Suprapubic skin (tissue), 4 donors: ENCODE data around the gene ITPR2. TPM values are rescaled to one million over a fixed set of nuclear protein-coding genes. Genes with fewer than 3 reads are reported as not detected.
"Not testable (repeated sequence)": the region's sequence is repeated elsewhere in the genome, so short reads cannot be mapped to it uniquely, and the experiment has no call there.

Experiments
- DNase-seq, 2 donors: peaks; one replicate each; pipeline ENCODE4 v3.0.0-alpha.2; 2019; ENCODE audit warnings: low spot score in 2 of 2
- H3K27ac ChIP-seq: fragments of 200-600 bp; sonication (generic); one replicate; pipeline ENCODE4 v1.5.1; 2019
- H3K27me3 ChIP-seq: fragments of 200-600 bp; sonication (generic); one replicate; pipeline ENCODE4 v1.5.1; 2019
- H3K36me3 ChIP-seq: fragments of 200-600 bp; sonication (generic); one replicate; pipeline ENCODE4 v1.5.1; 2019
- H3K4me1 ChIP-seq: fragments of 200-600 bp; sonication (generic); one replicate; pipeline ENCODE4 v1.5.1; 2019
- H3K4me3 ChIP-seq: fragments of 200-600 bp; sonication (generic); one replicate; pipeline ENCODE4 v1.5.1; 2019; ENCODE audit warnings: mild to moderate bottlenecking
- H3K9me3 ChIP-seq: fragments of 200-600 bp; sonication (generic); one replicate; pipeline ENCODE4 v1.5.1; 2019
- EP300 ChIP-seq: sonication (generic); formaldehyde crosslinking; IDR thresholded peaks from one replicate; pipeline ENCODE4 v1.6.1; 2017; ENCODE audit warnings: antibody characterized with exemption
- POLR2A ChIP-seq, 2 donors: fragments of 450-650 bp; IDR thresholded peaks; one replicate each; pipeline ENCODE4 v1.6.1; 2017; ENCODE audit warnings: antibody characterized with exemption in 2 of 2, mild to moderate bottlenecking in 2 of 2, moderate library complexity in 2 of 2
- POLR2AphosphoS5 ChIP-seq, 3 donors: sonication (generic); formaldehyde crosslinking; IDR thresholded peaks; one replicate each; pipeline ENCODE4 v1.6.1; 2017; ENCODE audit warnings: antibody characterized with exemption in 3 of 3
- WGBS: methylation state at CpG from one replicate; pipeline ENCODE4 v1.1.5; 2018; 5-methylcytosine and 5-hydroxymethylcytosine counted together
- total RNA-seq, 4 donors: library from RNA; depleted of rRNA; stranded (reverse); fragments of >200 nt; gene quantifications; one replicate each; pipeline ENCODE4 v1.1.0, GENCODE V29; 2016
- TF ChIP-seq, protein P1 (sequence below), 2 donors: fragments of 200-600 bp in 1 of 2; fragments of 450-650 bp in 1 of 2; sonication (generic) in 1 of 2; IDR thresholded peaks; one replicate each; pipeline ENCODE4 v1.5.1; 2016 to 2019; ENCODE audit warnings: antibody characterized with exemption in 2 of 2, mild to moderate bottlenecking in 1 of 2, moderate library complexity in 1 of 2

ITPR2 gene
- total RNA-seq, 4 donors from 2014 or later: 59.6 to 159 (median 72.1) TPM

- DNase-seq: no peak
- Histone ChIP-seq H3K27ac (no peak overlapping the region), H3K4me1 (no peaks in the 10 kb centered on the region), H3K4me3 (no peak overlapping the region), H3K36me3 (no peaks in the 10 kb centered on the region), H3K9me3 (no peaks in the 10 kb centered on the region), H3K27me3 (no peaks in the 10 kb centered on the region)
- TF ChIP-seq EP300 (no peak), POLR2A (IDR thresholded peaks at IDR 0.05) (no peak), POLR2AphosphoS5 (IDR thresholded peaks at IDR 0.05) (no peak)
- TF ChIP-seq, protein P1, sequence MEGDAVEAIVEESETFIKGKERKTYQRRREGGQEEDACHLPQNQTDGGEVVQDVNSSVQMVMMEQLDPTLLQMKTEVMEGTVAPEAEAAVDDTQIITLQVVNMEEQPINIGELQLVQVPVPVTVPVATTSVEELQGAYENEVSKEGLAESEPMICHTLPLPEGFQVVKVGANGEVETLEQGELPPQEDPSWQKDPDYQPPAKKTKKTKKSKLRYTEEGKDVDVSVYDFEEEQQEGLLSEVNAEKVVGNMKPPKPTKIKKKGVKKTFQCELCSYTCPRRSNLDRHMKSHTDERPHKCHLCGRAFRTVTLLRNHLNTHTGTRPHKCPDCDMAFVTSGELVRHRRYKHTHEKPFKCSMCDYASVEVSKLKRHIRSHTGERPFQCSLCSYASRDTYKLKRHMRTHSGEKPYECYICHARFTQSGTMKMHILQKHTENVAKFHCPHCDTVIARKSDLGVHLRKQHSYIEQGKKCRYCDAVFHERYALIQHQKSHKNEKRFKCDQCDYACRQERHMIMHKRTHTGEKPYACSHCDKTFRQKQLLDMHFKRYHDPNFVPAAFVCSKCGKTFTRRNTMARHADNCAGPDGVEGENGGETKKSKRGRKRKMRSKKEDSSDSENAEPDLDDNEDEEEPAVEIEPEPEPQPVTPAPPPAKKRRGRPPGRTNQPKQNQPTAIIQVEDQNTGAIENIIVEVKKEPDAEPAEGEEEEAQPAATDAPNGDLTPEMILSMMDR (IDR thresholded peaks at IDR 0.05): no peak
- 95% methylated on average over 3 of the region's 3 CpGs for WGBS
Measured at GRCh38 chr12:26839512-26839911, 6.5 kb upstream of the ITPR2 start.

- peaks cover 4% of the 10 kb centered on the region for H3K4me1 ChIP-seq
- H3K27me3 ChIP-seq: no peaks in the 10 kb centered on the region
- H3K4me3 ChIP-seq: no peak overlapping the region
- DNase-seq: no peak
- H3K27ac ChIP-seq: no peak overlapping the region
- over 99% methylated on average over 10 of the region's 24 CpGs for WGBS
- H3K36me3 ChIP-seq: no peaks in the 10 kb centered on the region
- no peaks in the 10 kb centered on the region for H3K9me3 ChIP-seq
- no peak for TF ChIP-seq EP300
- TF ChIP-seq POLR2A (IDR thresholded peaks at IDR 0.05): no peak
- TF ChIP-seq POLR2AphosphoS5 (IDR thresholded peaks at IDR 0.05): no peak
- TF ChIP-seq, protein P1 (IDR thresholded peaks at IDR 0.05): no peak
Measured at GRCh38 chr12:26838888-26839416, 6.0 kb upstream of the ITPR2 start.

DNA sequence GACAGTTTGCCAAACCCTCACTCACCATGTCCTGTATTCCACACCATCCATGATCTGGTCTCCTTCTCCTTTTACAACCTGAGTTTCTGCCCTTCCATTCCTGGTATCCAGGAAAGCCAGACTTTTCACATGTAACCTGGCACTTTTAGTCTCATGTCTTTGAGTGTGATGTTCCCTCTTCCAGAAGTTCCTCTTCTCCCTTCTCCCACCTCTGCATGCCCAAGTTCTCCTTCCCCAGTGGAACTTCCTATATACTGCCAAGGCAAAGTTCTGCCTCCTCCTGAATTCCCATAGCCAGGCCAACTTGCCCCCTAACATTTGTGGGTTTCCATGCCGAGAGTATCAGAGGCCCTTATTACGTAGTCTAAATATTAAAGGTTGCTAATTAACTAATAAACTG lies 3.2 kb upstream of the ITPR2 start:
- TF ChIP-seq POLR2AphosphoS5 (IDR thresholded peaks at IDR 0.05) (no peak), EP300 (no peak), POLR2A (IDR thresholded peaks at IDR 0.05) (no peak)
- TF ChIP-seq, protein P1 (IDR thresholded peaks at IDR 0.05): no peak
- no peaks in the 10 kb centered on the region for H3K36me3 ChIP-seq
- H3K4me1 ChIP-seq: peaks cover 12% of the 10 kb centered on the region
- H3K27me3 ChIP-seq: no peaks in the 10 kb centered on the region
- WGBS: 98% methylated on average over 2 of the region's 2 CpGs
- H3K27ac ChIP-seq: no peak overlapping the region
- no peaks in the 10 kb centered on the region for H3K9me3 ChIP-seq
- DNase-seq: no peak
- H3K4me3 ChIP-seq: no peak overlapping the region

GRCh38 chr12:26834503-26835060 lies 1.6 kb upstream of the ITPR2 start:
- DNase-seq, H3K27me3 ChIP-seq, H3K36me3 ChIP-seq, H3K9me3 ChIP-seq, H3K4me3 ChIP-seq, H3K27ac ChIP-seq: not testable (repeated sequence)
- WGBS: 96% methylated on average over 7 of the region's 7 CpGs
- peaks cover 24% of the 10 kb centered on the region for H3K4me1 ChIP-seq

DNA sequence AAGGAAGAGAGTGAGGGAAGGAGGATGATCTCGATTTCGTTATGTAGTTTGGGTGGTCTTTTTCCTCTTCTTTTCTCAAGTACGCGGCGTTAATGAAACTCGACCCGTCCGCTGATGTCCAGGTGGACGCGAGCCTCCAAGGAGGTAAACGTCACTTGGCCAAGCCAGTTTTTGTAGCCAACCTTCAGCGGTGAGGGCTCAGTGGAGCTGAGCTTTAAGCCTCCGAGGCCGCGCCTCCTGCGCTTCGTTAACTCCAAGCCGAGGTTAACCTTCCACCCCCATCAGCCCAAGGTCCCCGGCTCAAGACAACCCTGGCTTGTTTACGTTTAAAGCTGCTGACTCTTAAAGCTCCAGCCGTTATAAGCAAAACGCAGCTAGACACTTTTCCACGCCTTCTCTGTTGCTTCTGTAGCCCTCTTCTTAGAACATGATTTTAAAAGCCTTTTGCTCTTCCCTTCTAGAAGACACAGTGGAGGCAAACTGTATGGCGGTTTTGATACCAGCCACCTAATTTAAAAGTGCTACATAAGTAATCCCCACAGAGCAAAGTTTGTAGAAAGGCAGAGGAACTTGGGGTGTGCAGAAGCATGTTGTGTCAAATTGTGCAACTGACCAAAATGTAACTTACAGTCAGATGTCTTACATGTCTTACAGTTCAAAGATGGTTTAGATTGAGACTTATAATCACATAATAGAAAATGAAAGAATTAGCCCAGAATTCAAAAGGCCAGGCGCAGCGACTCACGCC lies 923 bp upstream of the ITPR2 start:
- WGBS: 22% methylated on average over 26 of the region's 27 CpGs
- H3K27me3 ChIP-seq: no peaks in the 10 kb centered on the region
- H3K27ac ChIP-seq: peak overlapping the region; percentile 62
- H3K4me1 ChIP-seq: peaks cover 31% of the 10 kb centered on the region
- TF ChIP-seq EP300 (no peak), POLR2AphosphoS5 (IDR thresholded peaks at IDR 0.05) (no peak), POLR2A (IDR thresholded peaks at IDR 0.05) (no peak)
- TF ChIP-seq, protein P1 (IDR thresholded peaks at IDR 0.05): no peak
- H3K4me3 ChIP-seq: peak overlapping the region; percentile 98
- no peaks in the 10 kb centered on the region for H3K36me3 ChIP-seq
- peak in 1 of 2 donors; percentile 81 for DNase-seq
- no peaks in the 10 kb centered on the region for H3K9me3 ChIP-seq
